K562 (cell line): ENCODE results near the gene POLD2. TPM values are rescaled to one million over a fixed set of nuclear protein-coding genes. Genes with fewer than 3 reads are reported as not detected.

ENCODE experiments used
- ATAC-seq: fragments of 200-7000 bp; cut with Tn5 transposase; 3 replicates; pipeline ENCODE4 v1.9.1; 2020; ENCODE audit warnings: moderate library complexity
- BruUV-seq: library from RNA; stranded (reverse); fragments of 400-500 nt; replicated peaks from 2 replicates; lab custom pipeline; 2021; lab: Mats Ljungman, UMichigan
- CTCF ChIA-PET: fragments of 300-600 bp; formaldehyde crosslinking; extraction: SDS; loops from one replicate; lab custom pipeline; 2021; ENCODE audit warnings: low intra/inter-chr PET ratio; lab: Yijun Ruan, JAX
- POLR2A ChIA-PET: fragments of 300-600, 350-650 bp; sonication (Branson Sonifier 250); formaldehyde crosslinking; extraction: SDS; loops from one replicate; lab custom pipeline; 2021; ENCODE audit warnings: antibody characterized with exemption, inconsistent platforms; lab: Yijun Ruan, JAX
- DNase-seq, 4 experiments: peaks; one replicate each; pipeline versions ENCODE4 v3.0.0 to v3.0.0-alpha.2; 2011 to 2018; ENCODE audit warnings: low spot score in 3 of 4, mixed read lengths in 3 of 4; ENCODE audit errors: extremely low read depth in 1 of 4
- FAIRE-seq: peaks from 2 replicates; lab custom pipeline; 2011; peaks lifted over from hg19 to GRCh38; lab: Jason Lieb, UNC
- H2AFZ ChIP-seq: 2 replicates; pipeline ENCODE4 v1.6.0; 2011; ENCODE audit warnings: low read depth, low read length, control low read depth, inconsistent platforms
- H3K27ac ChIP-seq: fragments of 200-600 bp; 3 replicates; pipeline ENCODE4 v1.8.0; 2011; ENCODE audit warnings: low read depth, mild to moderate bottlenecking, control low read depth, inconsistent platforms, low read length, moderate library complexity, mixed read lengths; ENCODE audit errors: extremely low read depth
- H3K27me3 ChIP-seq, 2 experiments: fragments of 300-600 bp in 1 of 2; 2 replicates in 1 of 2; 3 replicates in 1 of 2; pipeline versions ENCODE4 v1.6.0 to v1.8.0; 2011; ENCODE audit warnings: inconsistent platforms in 2 of 2, low read length in 2 of 2, mild to moderate bottlenecking in 1 of 2, mixed read lengths in 1 of 2, moderate library complexity in 1 of 2; ENCODE audit not compliant: control insufficient read depth in 2 of 2, insufficient read depth in 2 of 2
- H3K36me3 ChIP-seq: fragments of 300-600 bp; 3 replicates; pipeline ENCODE4 v1.8.0; 2011; ENCODE audit warnings: mild to moderate bottlenecking, low read length, inconsistent platforms; ENCODE audit not compliant: control insufficient read depth, insufficient read depth
- H3K4me1 ChIP-seq, 2 experiments: fragments of 200-600 bp in 1 of 2; replicated peaks in 1 of 2; 2 replicates in 1 of 2; 3 replicates in 1 of 2; pipeline versions ENCODE4 v1.5.1 to v1.8.0; 2011; ENCODE audit warnings: inconsistent platforms in 2 of 2, low read length in 2 of 2, mild to moderate bottlenecking in 1 of 2, mixed read lengths in 1 of 2, moderate library complexity in 1 of 2; ENCODE audit not compliant: control insufficient read depth in 2 of 2, insufficient read depth in 2 of 2
- H3K4me2 ChIP-seq: 2 replicates; pipeline ENCODE4 v1.6.1; 2011; ENCODE audit warnings: low read length, control low read depth, inconsistent platforms, mixed read lengths; ENCODE audit not compliant: insufficient read depth
- H3K4me3 ChIP-seq: fragments of 200-600 bp; sonication (generic), shearing (Covaris generic); 2 replicates; pipeline ENCODE4 v1.5.1; 2016; ENCODE audit warnings: control low read depth, inconsistent platforms
- H3K79me2 ChIP-seq: fragments of 200-600 bp; 3 replicates; pipeline ENCODE4 v1.8.0; 2011; ENCODE audit warnings: low read length, inconsistent platforms; ENCODE audit not compliant: control insufficient read depth, insufficient read depth
- H3K9ac ChIP-seq, 2 experiments: 2 replicates each; pipeline versions ENCODE4 v1.6.0 to v1.6.1; 2011; ENCODE audit warnings: low read depth in 2 of 2, low read length in 2 of 2, control low read depth in 1 of 2, inconsistent platforms in 1 of 2, mild to moderate bottlenecking in 1 of 2, mixed read lengths in 1 of 2; ENCODE audit not compliant: insufficient read depth in 1 of 2
- H3K9me1 ChIP-seq: one replicate; pipeline ENCODE4 v1.6.0; 2011; ENCODE audit warnings: inconsistent platforms, mild to moderate bottlenecking, low read length, moderate library complexity; ENCODE audit not compliant: control insufficient read depth, insufficient read depth
- H3K9me3 ChIP-seq: replicated peaks from 2 replicates; pipeline ENCODE4 v1.5.1; 2011; ENCODE audit warnings: low read depth, low read length, inconsistent platforms; ENCODE audit not compliant: control insufficient read depth, insufficient read depth
- H4K20me1 ChIP-seq: replicated peaks from 2 replicates; pipeline ENCODE4 v1.6.1; 2011; ENCODE audit warnings: low read length, inconsistent platforms, mixed read lengths; ENCODE audit not compliant: control insufficient read depth, insufficient read depth
- BACH1 ChIP-seq: fragments of 200-800 bp; sonication (Bioruptor generic); IDR thresholded peaks from 2 replicates; pipeline ENCODE4 v1.6.1; 2016; ENCODE audit warnings: missing genetic modification characterization, missing compliant biosample characterization
- BCOR ChIP-seq: fragments of 450-650 bp; IDR thresholded peaks from 2 replicates; pipeline ENCODE4 v1.6.1; 2016
- CBFA2T2 ChIP-seq: fragments of 450-650 bp; conservative IDR thresholded peaks from 2 replicates; pipeline ENCODE4 v1.6.1; 2017; ENCODE audit warnings: mild to moderate bottlenecking
- FOXM1 ChIP-seq, 2 experiments: fragments of 450-650 bp in 1 of 2; sonication (generic) in 1 of 2; formaldehyde crosslinking in 1 of 2; IDR thresholded peaks; 2 replicates each; pipeline versions ENCODE4 v1.6.1 to v1.9.0; 2017 to 2022; ENCODE audit warnings: low read depth in 2 of 2, mild to moderate bottlenecking in 2 of 2, missing genetic modification reagents in 1 of 2, moderate library complexity in 1 of 2
- KDM1A ChIP-seq, 2 experiments: fragments of 450-650 bp; IDR thresholded peaks; 2 replicates each; pipeline ENCODE4 v1.6.1; 2016; ENCODE audit warnings: mild to moderate bottlenecking in 2 of 2
- KLF1 ChIP-seq: fragments of 450-650 bp; IDR thresholded peaks from 2 replicates; pipeline ENCODE4 v1.6.1; 2016; ENCODE audit warnings: missing genetic modification characterization, missing compliant biosample characterization
- MECOM ChIP-seq: fragments of 250-450 bp; sonication (Bioruptor Pico); IDR thresholded peaks from 2 replicates; pipeline ENCODE4 v1.8.0; 2022; ENCODE audit warnings: inconsistent platforms
- RCOR1 ChIP-seq, 2 experiments: IDR thresholded peaks; 2 replicates each; pipeline ENCODE4 v1.6.1; 2012; ENCODE audit warnings: low read depth in 2 of 2, low read length in 2 of 2, borderline replicate concordance in 1 of 2, improper control_type of control experiment in 1 of 2
- SIX5 ChIP-seq, 2 experiments: IDR thresholded peaks; 2 replicates each; pipeline ENCODE4 v1.6.1; 2011; ENCODE audit warnings: low read length in 2 of 2, borderline replicate concordance in 1 of 2, low read depth in 1 of 2, mild to moderate bottlenecking in 1 of 2, moderate library complexity in 1 of 2; ENCODE audit not compliant: insufficient read depth in 1 of 2
- SMAD4 ChIP-seq: fragments of 250-450 bp; sonication (Bioruptor Pico); conservative IDR thresholded peaks from 2 replicates; pipeline ENCODE4 v1.8.0; 2021; ENCODE audit warnings: inconsistent platforms, mild to moderate bottlenecking, moderate library complexity
- SMARCA4 ChIP-seq: fragments of 450-650 bp; IDR thresholded peaks from 2 replicates; pipeline ENCODE4 v1.6.1; 2016
- TBP ChIP-seq: optimal IDR thresholded peaks from 2 replicates; pipeline ENCODE3; 2011; ENCODE audit warnings: low read depth, low read length, improper control_type of control experiment
- THAP7 ChIP-seq: fragments of 250-450 bp; sonication (Bioruptor Pico); IDR thresholded peaks from 2 replicates; pipeline ENCODE4 v1.5.0; 2021
- ZBTB5 ChIP-seq: fragments of 450-650 bp; IDR thresholded peaks from 2 replicates; pipeline ENCODE4 v1.6.1; 2017; ENCODE audit warnings: antibody characterized with exemption
- ZFP36 ChIP-seq: fragments of 150-350 bp; IDR thresholded peaks from 2 replicates; pipeline ENCODE4 v1.6.1; 2018; ENCODE audit warnings: low read length, low read depth; ENCODE audit not compliant: partially characterized antibody
- ZNF280B ChIP-seq: fragments of 250-450 bp; sonication (Bioruptor Pico); IDR thresholded peaks from 2 replicates; pipeline ENCODE4 v1.5.1; 2021; ENCODE audit warnings: mild to moderate bottlenecking
- ZNF41 ChIP-seq: fragments of 250-450 bp; sonication (Bioruptor Pico); conservative IDR thresholded peaks from 2 replicates; pipeline ENCODE4 v1.4.0; 2020; ENCODE audit warnings: mild to moderate bottlenecking
- ZNF586 ChIP-seq: fragments of 450-650 bp; formaldehyde crosslinking; conservative IDR thresholded peaks from 2 replicates; pipeline ENCODE4 v1.4.0; 2020; ENCODE audit warnings: mild to moderate bottlenecking, moderate library complexity
- ZNF830 ChIP-seq: fragments of 250-450 bp; sonication (Bioruptor Pico); IDR thresholded peaks from 2 replicates; pipeline ENCODE4 v1.5.0; 2021; ENCODE audit warnings: mild to moderate bottlenecking
- ZZZ3 ChIP-seq: fragments of 450-650 bp; IDR thresholded peaks from 2 replicates; pipeline ENCODE4 v1.6.1; 2016; ENCODE audit warnings: antibody characterized with exemption, mild to moderate bottlenecking, moderate library complexity
- WGBS: fragments of 100-300 bp; shearing (Covaris generic); methylation state at CpG from one replicate; pipeline ENCODE4 v1.1.6; 2016; ENCODE audit warnings: low coverage, mixed read lengths; ENCODE audit not compliant: insufficient coverage; ENCODE audit errors: missing lambda C conversion rate; 5-methylcytosine and 5-hydroxymethylcytosine counted together
- in situ Hi-C: fragments of 300-500 bp; cut with MboI; formaldehyde crosslinking; loops from 4 replicates; pipeline ENCODE4 v1.15.0; 2018; ENCODE audit warnings: inconsistent platforms, mixed read lengths
- intact Hi-C: fragments of 100-400 bp; cut with micrococcal nuclease; formaldehyde crosslinking; loops from 2 replicates; pipeline ENCODE4 v1.14.2; 2022
- polyA plus RNA-seq, 8 experiments: library from polyadenylated mRNA; depleted of rRNA in 4 of 8; stranded (reverse) in 5 of 8; unstranded in 3 of 8; fragments of >200 nt; fragmentation: Nextera tagmentation in 2 of 8; fragmentation: Illumina TruSeq in 1 of 8; extraction: Ambion mirVana in 2 of 8; extraction: Trizol in 1 of 8; gene quantifications; 2 replicates each; pipeline versions ENCODE4 v1.2.1 to v1.2.3, GENCODE V29; 2011 to 2014; ENCODE audit warnings: inconsistent platforms in 1 of 8, missing spikeins in 1 of 8
- total RNA-seq, 7 experiments: library from RNA; depleted of rRNA in 6 of 7; stranded (reverse); fragments of >200 nt in 6 of 7; fragmentation: Illumina TruSeq in 2 of 7; extraction: Trizol in 2 of 7; gene quantifications; 2 replicates each; pipeline versions ENCODE4 v1.2.1 to v1.2.3, GENCODE V29; 2011 to 2021; ENCODE audit warnings: low replicate concordance in 1 of 7

POLD2 gene
- total and polyA plus RNA-seq, 9 of the 15 experiments (the other 6 are each of a cell fraction or from before 2014, with no cell fraction given), result 29.7 to 259 (median 225) TPM

DNA sequence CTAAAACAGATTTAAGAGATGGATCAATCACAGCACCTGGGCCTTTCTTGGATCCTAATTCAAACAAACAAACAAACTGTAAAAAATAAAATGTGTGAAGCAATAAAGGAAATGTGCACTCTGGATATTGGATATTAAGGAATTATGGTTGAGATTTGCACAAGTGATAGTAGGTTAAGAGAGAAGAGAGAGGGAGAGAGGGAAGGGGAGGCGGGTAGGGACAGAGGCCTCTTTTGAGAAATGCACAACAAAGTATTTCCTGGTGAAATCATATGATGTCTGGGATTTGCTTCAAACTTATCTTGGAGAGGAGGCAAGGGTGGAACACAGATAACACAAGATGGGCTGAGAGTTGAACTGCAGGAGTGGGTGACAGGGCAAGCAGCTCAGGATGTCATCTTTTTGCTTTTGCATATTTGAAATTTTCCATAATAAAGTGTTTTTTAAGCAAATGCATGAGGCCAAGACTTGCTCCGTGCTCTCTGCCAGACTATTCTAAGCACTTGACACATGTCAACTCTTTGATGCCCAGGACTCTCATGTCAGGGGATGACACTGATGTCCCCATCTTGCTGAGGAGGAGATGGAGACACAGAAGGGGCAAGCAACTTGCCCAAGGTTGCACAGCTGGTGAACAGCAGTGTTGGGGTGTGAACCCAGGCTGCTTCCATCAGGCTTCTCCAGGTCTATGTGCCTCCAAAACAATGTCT lies 28.3 kb downstream of the POLD2 start:
- Histone ChIP-seq H3K9me1 (no peaks in the 10 kb centered on the region), H3K4me1 (peaks cover 0 to 8% of the 10 kb centered on the region in 2 experiments; a peak in 2 of 5 replicates), H3K4me2 (no peak overlapping the region), H3K4me3 (no peak overlapping the region), H3K36me3 (no peaks in the 10 kb centered on the region), H2AFZ (no peak overlapping the region), H3K9ac (no peak overlapping the region), H3K27ac (no peak overlapping the region), H3K27me3 (peaks cover 0 to 5% of the 10 kb centered on the region in 2 experiments; a peak in 1 of 5 replicates), H4K20me1 (no peaks in the 10 kb centered on the region), H3K79me2 (no peaks in the 10 kb centered on the region), H3K9me3 (no peaks in the 10 kb centered on the region)
- POLR2A ChIA-PET, result no interaction called here
- ATAC-seq (no peak), DNase-seq (no peak), FAIRE-seq (no peak)
- 8% methylated on average over 2 of the region's 2 CpGs for WGBS
- CTCF ChIA-PET, result no interaction called here
- in situ Hi-C loops (no loop called here), intact Hi-C loops (no loop called here)
- no TSS peak for BruUV-seq
- peak in 1 of 2 experiments; percentile 80; a peak in 2 of 4 replicates for TF ChIP-seq RCOR1 (IDR thresholded peaks at IDR 0.05; ENCODE audit: borderline replicate concordance in 1 of 2, low read depth in 2 of 2, low read length in 2 of 2)
- no peak for TF ChIP-seq ZNF586
- TF ChIP-seq SMARCA4, result no peak
- TF ChIP-seq BACH1, result no peak
- no peak for TF ChIP-seq MECOM (CRISPR knock-in tag)
- no peak for TF ChIP-seq KLF1 (tag)
- no peak for TF ChIP-seq FOXM1 (IDR thresholded peaks at IDR 0.05; ENCODE audit: low read depth)
- TF ChIP-seq FOXM1 (CRISPR knock-in tag; IDR thresholded peaks at IDR 0.05; ENCODE audit: low read depth), result no peak
- TF ChIP-seq THAP7 (CRISPR knock-in tag), result no peak
- no peak for TF ChIP-seq ZBTB5
- TF ChIP-seq ZNF41 (CRISPR knock-in tag), result no peak
- TF ChIP-seq CBFA2T2, result 0 out of 2 replicates have a peak, but pooled peaks have one; percentile 8
- TF ChIP-seq ZNF280B, result no peak
- no peak for TF ChIP-seq TBP
- no peak for TF ChIP-seq ZZZ3
- no peak for TF ChIP-seq SIX5 (IDR thresholded peaks at IDR 0.05; ENCODE audit: borderline replicate concordance in 1 of 2, insufficient read depth in 1 of 2, low read depth in 1 of 2, low read length in 2 of 2)
- TF ChIP-seq SMAD4, result no peak
- TF ChIP-seq ZNF830 (CRISPR knock-in tag), result no peak
- peak in 1 of 2 experiments; percentile 37; a peak in 1 of 4 replicates for TF ChIP-seq KDM1A (IDR thresholded peaks at IDR 0.05)
- peak; percentile 58 for TF ChIP-seq ZFP36
- peak; percentile 37; the same call in 1 of the 2 replicates for TF ChIP-seq BCOR
